C4-2B (cell line): ENCODE data around the gene SELENOS.

Experiments
- CTCF ChIP-seq: fragments of 450-650 bp; conservative IDR thresholded peaks from 2 replicates; pipeline ENCODE4 v1.5.1; 2017; ENCODE audit warnings: mild to moderate bottlenecking
- ZFX ChIP-seq: fragments of 450-650 bp; IDR thresholded peaks from 2 replicates; pipeline ENCODE4 v1.6.1; 2017

- no peak for TF ChIP-seq CTCF
- TF ChIP-seq ZFX: no peak
These were observed 11.3 kb downstream of the SELENOS start for GRCh38 chr15:101266034-101266433.
